GM10266 (cell line): ENCODE data around the gene SLC13A2.
"Not testable (repeated sequence)": the region's sequence is repeated elsewhere in the genome, so short reads cannot be mapped to it uniquely, and the experiment has no call there.

Experiments
- DNase-seq: peaks from one replicate; pipeline ENCODE4 v3.0.0; 2012; ENCODE audit errors: extremely low spot score
- CTCF ChIP-seq: IDR thresholded peaks from 2 replicates; pipeline ENCODE4 v1.5.1; 2012; ENCODE audit warnings: mild to moderate bottlenecking, low read depth; ENCODE audit not compliant: control insufficient read depth, insufficient read depth; ENCODE audit errors: missing control alignments

Gene SLC13A2

GRCh38 chr17:28518578-28518977 is 45.1 kb downstream of the SLC13A2 start:
- no peak for DNase-seq

GRCh38 chr17:28519236-28519635 is 45.8 kb downstream of the SLC13A2 start:
- DNase-seq = no peak
- no peak for TF ChIP-seq CTCF

More at GRCh38 chr17:28518578-28518977, 45.1 kb downstream of the SLC13A2 start:
- no peak for TF ChIP-seq CTCF

- no peak for TF ChIP-seq CTCF
- no peak for DNase-seq
Observed at GRCh38 chr17:28520687-28521086, 47.2 kb downstream of the SLC13A2 start.

- DNase-seq = no peak
Observed at GRCh38 chr17:28521311-28522085, 48.1 kb downstream of the SLC13A2 start.

GRCh38 chr17:28522281-28522680 is 48.8 kb downstream of the SLC13A2 start:
- not testable (repeated sequence) for DNase-seq

More at GRCh38 chr17:28521311-28522085, 48.1 kb downstream of the SLC13A2 start:
- no peak for TF ChIP-seq CTCF

GRCh38 chr17:28523186-28523585 is 49.7 kb downstream of the SLC13A2 start:
- TF ChIP-seq CTCF = no peak
- no peak for DNase-seq

GRCh38 chr17:28523876-28524275 is 50.4 kb downstream of the SLC13A2 start:
- DNase-seq = no peak
- TF ChIP-seq CTCF = no peak
